GM03348 (cell line): ENCODE results near the gene CTTNBP2NL.
"Not testable (repeated sequence)": the region's sequence is repeated elsewhere in the genome, so short reads cannot be mapped to it uniquely, and the experiment has no call there.

Experiments used
- DNase-seq: peaks from one replicate; pipeline ENCODE4 v3.0.0; 2012; ENCODE audit warnings: low spot score

CTTNBP2NL gene

DNA sequence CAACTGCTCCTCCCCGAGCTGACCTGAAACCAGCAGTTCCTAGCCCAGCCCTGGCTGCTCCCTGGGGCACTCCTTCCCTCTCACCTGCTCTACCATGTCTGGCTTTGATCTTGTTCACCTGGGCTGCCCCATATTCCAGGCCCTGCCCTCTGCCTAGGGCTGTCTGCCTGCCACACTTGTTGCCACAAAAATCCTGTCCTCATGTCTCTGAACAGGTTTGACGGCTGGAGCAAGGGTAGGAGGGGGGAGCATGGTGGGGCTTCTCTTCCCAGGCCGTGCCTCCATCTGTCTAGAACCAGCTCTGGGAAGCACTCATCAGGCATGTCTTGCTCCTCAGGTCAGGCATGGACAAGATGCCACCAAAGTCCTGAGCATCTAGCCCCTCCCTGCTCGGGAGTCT, 68.5 kb downstream of the CTTNBP2NL start:
- DNase-seq = no peak

DNA sequence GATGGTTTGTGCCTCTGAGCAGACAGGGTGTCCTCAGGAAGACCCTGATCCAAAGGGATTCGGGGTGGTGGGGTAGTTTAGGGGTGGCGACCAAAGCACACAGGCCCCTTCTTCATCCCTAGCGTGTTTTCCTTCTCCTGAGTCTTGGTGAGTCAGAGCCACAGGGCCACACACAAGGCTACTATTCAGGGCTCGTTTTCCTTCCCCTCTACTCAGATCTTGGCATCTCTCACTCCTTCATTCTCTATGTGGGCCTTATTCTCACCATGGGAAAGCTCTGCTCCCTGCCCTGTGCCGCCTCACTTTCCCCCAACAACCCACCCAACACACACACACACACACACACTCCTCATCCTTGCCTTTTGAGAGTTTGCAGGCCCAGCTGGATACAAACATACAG, 69.1 kb downstream of the CTTNBP2NL start:
- peak; percentile 39 for DNase-seq

DNA sequence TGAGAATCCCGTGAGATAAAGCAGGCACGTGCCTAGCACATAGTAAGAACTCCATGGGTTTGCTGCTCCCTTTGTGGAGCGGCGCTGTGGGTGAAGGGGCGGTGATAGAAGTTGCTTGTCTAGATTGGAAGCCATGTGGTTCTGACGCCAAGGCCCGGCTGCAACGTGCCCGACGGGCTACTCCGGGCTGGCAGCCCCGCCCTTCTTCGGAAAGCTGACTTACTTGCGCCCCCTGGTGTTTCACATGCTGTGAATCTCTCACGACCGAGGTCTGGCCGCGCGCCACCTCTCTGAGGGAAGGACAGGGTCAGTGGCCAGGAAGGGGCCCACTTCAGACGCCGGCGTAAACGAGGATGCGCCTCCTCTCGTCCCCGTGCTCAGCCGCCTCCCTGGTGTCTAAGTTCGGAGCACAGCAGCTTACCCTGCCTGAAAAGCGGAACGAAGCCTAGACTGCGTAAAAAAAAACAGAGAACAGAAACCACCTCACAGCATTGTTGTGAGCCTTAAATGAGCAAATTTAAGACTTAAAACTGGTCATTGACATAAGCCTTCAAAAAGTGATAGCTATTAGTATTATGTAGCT, 70.2 kb downstream of the CTTNBP2NL start:
- DNase-seq = peak; percentile 94

DNA sequence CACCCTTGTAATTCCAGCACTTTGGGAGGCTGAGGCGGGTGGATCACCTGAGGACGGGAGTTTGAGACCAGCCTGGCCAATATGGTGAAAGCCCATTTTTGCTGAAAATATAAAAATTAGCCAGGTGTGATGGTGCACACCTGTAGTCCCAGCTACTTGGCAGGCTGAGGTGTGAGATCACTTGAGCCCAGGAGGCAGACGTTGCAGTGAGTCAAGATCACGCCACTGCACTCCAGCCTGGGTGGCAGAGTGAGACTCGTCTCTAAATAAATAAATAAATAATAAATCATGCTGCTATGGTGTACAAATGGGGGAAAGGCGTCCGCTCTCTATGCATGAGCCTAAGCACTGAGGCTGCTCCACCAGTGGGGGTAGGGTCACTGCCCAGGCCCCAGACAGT, 74.3 kb downstream of the CTTNBP2NL start:
- not testable (repeated sequence) for DNase-seq

DNA sequence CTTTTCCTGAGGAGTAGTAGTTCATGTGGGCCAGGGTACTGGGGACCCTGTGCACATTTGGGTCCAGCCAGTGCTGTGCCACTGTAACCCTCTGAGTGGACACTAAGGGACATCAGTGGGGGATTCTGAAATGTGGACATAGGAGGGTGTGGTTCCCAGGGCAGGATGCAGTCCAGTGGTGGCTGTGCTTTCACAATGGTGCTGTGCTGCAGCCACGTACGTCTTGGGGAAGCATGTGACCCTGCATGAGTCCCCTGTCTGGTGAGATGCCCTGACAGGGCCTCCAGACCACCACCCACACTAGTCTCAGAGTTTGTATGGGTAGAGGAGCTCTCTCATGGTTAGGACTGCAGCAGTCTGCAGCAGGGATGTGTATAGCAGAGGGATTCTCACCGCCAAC, 75.0 kb downstream of the CTTNBP2NL start:
- DNase-seq = no peak

DNA sequence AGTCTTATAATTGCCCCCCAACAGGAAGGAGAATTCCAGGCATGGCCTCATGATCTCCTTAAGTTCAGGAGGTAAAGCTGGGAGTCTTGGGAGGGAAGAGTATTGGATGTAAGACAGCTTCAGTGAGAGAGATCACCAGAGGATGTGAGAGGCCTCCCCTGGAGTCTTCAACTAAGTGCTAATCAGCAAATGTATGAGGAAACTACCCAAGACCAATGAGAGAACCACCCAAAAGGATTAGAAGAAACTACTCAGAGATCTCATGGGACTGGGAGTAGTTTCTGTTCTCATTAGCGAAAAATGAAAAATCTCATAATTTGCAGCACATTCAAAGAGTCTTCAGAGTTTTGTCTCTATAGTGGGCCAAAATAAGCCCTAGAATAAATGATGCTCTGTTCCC, 76.1 kb downstream of the CTTNBP2NL start:
- no peak for DNase-seq

DNA sequence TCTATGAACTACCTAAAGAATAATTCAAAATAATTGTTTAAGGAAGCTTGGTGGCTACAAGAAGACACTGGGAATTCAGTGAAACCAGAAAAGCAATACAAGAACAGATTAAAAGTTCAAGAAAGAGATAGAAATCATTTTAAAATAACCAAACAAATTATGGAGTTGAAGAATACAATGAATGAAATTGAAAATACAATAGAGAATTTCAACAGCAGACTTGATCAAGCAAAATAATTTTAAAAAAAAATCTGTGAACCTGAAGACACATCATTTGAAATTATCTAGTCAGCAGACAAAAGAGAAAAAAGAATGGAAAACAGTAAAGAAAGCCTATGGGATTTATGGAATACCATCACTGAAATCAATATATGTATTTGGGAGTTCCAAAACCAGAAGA, 81.5 kb downstream of the CTTNBP2NL start:
- no peak for DNase-seq

DNA sequence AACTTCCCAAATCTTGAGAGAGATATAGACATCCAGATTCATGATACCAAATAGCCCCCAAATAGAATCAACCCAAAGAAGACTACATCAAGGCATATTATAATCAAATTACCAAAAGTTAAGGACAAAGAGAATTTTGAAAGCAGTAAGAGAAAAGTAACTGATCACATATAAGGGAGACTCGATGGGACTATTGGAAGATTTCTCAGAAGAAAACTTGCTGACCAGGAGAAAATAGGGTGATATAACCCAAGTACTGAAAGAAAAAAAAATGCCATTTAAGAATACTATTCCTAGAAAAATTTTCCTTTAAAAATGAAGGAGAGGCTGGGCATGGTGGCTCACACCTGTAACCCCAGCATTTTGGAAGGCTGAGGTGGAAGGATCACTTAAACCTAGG, 82.3 kb downstream of the CTTNBP2NL start:
- DNase-seq = no peak

DNA sequence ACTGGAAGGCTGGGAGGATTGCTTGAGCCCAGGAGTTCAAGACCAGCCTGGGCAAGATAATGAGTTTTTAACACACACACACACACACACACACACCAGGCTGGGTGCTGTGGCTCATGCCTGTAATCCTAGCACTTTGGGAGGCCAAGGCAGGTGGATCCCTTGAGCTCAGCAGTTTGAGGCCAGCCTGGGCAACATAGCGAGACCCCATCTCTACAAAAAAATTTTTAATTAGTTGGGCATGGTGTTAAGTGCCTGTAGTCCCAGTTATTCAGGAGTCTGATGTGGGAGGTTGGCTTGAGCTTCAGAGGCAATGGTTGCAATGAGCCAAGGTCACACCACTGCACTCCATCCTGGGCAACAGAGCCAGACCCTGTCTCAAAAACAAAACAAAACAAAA, 90.0 kb downstream of the CTTNBP2NL start:
- DNase-seq = not testable (repeated sequence)

DNA sequence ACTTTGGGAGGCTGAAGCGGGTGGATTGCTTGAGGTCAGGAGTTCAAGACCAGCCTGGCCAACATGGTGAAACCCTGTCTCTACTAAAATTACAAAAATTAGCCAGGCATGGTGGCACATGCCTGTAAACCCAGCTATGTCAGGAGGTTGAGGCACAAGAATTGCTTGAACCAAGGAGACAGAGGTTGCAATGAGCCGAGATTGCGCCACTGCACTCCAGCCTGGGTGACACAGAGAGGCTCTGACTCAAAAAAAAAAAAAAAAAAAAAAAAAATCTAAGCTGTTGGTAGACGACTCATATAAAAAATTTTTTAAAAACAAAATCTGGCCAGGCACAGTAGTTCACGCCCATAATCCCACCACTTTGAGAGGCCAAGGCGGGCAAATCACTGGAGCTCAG, 91.7 kb downstream of the CTTNBP2NL start:
- DNase-seq = not testable (repeated sequence)

DNA sequence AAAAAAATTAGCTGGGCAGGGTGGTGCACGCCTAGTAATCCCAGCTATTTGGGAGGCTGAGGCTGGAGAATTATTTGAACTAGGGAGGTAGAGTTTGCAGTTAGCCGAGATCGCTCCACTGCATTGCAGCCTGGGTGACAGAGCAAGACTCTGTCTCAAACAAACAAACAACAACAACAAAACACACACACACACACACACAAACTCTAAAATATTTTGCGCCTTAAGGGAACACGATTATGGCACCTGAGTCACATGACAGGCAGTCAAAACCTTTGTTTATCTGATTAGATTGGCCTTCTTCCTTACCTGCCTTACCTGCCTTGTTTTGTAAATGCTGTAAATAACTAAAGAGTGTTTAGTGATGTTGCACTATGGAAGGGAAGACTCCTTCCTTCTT, 92.1 kb downstream of the CTTNBP2NL start:
- DNase-seq = no peak

DNA sequence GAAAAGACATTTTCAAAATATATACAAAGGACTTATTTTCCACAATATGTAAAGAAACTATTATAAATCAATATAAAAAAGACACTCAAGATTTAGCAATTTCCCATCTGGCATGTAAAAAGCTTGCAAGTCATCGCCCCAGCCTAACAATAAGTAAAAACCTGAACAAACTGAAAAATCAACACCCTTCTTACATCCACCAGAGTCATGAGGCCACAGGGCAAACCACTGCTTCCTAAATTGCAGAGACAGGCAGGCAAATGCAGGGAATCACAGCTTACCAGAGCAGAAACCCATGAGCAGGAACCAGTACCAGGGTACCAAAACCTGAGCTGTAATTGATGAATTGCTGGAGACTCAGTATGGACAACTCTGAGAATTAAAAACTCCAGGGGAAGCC, 96.1 kb downstream of the CTTNBP2NL start:
- no peak for DNase-seq

DNA sequence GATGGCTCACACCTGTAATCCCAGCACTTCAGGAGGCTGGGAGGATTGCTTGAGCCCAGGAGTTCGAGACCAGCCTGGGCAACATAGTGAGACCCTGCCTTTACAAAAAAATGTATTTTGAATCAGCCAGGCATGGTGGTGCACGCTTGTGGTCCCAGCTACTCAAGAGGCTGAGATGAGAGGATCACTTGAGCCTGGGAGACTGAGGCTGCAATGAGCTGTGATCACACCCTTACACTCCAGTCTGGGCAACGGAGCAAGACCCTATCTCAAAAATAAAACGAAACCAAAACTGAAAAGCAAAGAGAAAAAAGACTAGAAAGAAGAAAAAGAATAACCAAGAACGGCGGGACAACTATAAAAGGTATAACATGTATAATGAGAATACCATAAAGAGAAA, 97.3 kb downstream of the CTTNBP2NL start:
- no peak for DNase-seq

DNA sequence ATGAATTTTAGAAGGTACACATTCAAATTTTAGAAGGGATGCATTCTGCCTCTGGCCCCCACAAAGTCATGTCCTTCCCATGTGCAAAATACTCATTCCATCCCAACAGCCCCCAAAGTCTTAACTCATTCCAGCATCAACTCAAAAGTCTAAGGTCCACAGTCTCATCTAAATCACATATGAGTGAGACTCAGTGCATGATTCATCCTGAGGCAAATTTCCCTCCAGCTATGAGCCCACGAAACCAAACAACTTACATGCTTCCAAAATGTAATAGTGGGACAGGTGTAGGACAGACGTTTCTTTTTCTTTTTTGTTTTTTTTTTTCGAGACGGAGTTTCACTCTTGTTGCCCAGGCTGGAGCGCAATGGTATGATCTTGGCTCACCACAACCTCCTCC, 100.3 kb downstream of the CTTNBP2NL start:
- no peak for DNase-seq

DNA sequence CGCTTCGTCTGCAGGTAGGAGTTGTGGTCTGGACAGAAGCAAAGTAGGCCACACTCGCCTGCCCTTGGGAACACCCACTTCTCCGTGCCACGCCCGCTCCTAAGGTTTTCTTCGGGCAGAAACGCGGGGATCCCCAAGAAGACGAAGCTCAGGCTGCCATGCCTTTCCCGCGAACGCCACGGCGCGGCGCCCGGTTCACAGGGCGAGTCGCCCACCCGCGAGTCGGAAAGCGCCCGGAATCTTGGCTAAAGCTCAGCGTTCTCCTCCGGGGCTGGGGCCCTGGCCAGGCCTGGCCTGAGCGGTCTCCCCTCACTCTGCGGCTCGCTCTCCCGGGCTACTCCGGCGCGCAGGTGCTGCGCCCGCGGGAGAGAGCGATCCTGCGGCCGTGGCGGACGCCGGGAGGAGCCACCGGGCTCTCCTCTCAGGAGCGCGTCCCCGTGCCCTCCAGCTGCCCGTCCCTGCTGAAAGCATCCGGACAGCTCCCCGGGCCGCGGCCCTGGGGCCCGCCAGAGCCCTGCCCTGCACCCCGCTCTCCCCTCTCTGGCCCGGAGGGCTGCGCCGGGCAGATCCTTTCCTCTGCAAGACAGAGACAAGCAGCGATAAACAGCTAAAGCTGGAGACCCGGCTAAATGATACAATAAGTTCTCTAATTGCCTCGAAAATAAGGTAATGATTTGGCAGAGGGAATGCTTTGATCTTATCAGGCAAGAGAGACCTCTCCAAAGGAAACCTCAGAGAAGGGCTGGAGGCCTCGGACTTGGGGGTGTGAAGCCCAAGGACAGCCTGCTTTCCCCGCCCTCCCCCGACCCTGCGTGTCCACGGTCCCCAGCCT, 106.0 kb downstream of the CTTNBP2NL start:
- DNase-seq = peak; percentile 86

DNA sequence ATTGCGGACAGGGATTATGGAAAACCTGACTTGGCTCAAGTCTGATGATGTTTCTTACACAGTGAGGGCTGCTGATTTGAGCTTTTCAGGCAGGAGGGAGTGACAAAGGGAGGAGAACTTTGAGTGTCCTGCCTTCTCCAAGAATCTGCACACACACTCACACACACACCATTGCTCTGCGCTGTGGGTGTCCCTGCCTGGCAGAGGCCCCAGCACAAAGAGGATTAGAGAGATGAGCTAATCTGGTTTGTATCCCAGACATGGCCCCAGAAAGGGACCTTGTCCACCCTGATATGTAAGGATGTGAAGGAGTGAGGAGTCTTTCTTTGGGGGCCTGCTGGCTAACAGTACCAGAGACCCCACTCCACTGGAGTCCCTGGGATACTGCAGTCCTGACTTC, 106.8 kb downstream of the CTTNBP2NL start:
- DNase-seq = peak; percentile 58

DNA sequence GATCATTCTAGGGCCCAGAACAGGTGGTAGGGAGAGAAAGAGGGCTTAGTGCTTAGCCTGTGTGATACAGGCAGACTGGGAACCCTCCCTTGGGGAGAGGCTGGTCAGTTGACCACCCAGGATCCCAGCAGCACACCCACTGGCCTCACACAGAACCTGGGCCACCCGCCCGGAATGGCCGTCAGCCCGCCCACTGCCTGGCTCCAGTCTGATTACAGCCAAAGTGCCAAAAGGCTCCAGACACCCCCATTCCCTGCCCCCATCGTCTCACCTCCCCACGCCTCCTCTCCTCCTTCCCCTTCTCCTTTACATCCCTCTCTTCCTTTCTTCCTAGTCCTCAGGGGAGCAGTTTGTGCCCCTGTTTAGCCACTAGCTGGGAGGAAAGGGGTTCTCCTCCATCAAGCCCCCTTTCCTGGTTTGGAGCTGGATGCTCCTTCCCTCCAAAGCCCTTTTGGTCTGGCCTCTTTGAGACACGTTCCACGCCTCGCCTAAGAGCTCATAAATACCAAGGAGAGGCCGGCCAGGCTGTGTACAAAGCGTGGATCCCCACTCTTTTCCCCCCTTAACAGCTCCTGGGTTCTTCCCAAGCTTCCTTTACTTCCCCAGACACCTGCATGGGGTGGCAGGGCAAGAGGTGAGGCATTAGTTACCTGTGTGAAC, 108.1 kb downstream of the CTTNBP2NL start:
- no peak for DNase-seq

DNA sequence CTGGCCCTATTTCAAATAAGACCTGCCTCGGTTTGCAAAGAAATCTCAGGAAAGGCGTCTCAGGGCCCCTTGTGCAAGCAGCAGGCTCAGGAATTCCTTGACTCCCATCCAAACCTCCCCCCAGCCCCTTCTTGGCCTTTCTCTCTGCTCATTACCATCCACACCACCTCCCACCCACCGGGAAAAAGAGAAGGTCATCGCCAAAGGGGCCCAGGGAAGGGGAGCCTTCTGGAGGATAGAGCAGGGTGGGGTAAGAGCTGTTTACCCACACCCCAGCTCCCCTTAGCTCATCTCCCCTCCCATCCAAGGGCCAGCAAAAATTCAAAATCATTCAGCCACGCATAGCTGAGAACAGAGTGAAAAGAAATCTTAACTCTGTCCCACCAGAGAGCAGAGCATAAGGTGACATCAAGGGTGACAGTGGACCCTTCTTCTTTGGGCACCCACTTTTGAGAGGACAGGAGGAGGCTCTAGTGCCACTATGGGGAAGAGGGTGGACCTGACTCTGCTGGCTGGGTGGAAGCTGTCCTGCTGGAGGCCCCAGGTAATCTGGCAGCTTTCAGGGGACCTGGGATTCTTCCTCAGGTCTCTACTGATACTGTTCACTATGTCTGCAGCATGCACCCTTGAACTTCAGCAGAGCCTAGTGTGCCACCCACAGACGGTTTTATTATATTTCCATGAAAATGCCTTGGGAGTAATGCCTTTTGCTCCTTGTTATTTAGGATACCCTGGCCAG, 108.8 kb downstream of the CTTNBP2NL start:
- no peak for DNase-seq

DNA sequence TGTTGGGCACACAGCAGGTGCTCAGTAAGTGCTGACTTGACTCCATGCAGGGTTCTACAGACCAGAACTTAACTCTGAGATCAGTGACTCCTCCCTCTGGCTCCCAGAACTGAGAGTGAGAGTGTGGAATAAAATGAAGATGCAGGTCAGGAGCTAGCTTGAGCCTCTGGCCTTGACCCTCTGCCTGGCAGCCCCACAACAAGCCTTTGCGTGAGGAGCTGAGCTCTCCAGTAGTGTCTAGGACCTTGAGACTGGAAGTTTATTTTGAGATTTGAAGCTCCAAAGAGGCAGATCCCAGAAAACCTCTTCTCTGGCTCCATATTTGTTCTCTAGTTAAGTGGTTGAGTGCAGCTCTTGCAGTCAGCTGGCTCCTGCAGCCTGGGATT, 109.4 kb downstream of the CTTNBP2NL start:
- no peak for DNase-seq

DNA sequence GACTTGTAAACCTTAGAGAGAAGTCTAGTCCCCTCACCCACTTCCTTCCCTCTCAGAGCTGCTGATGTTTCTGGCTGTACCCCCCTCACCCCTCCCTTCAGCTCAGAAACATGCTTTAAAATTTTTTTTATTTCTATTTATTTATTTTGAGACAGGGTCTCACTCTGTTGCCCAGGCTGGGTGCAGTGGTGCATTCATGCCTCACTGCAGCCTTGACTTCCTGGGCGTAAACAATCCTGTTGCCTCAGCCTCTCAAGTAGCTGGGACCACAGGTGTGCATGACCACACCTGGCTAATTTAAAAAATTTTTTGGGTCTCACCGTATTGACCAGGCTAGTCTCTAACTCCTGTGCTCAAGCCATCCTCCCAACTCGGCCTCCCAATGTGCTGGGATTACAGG, 109.9 kb downstream of the CTTNBP2NL start:
- no peak for DNase-seq

DNA sequence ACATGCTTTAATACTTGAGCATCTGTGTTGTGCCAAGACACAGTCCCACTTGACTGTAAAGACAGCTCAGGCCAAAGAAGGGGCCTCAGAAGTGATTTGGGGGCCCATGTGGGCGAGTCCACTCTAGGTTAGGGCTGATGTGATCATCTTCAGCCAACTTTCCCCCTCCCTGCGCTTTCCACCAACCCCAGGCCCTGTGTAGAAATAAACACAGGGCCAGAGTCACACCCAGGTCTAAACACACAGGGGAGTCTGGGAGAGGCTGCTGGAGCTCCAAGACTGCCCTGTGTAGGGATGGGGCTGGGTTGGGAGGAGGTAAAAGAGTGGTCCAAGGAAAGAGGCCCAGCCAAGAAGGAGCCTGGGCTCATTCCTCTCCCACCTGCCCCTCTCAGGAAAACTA, 110.3 kb downstream of the CTTNBP2NL start:
- DNase-seq = no peak

DNA sequence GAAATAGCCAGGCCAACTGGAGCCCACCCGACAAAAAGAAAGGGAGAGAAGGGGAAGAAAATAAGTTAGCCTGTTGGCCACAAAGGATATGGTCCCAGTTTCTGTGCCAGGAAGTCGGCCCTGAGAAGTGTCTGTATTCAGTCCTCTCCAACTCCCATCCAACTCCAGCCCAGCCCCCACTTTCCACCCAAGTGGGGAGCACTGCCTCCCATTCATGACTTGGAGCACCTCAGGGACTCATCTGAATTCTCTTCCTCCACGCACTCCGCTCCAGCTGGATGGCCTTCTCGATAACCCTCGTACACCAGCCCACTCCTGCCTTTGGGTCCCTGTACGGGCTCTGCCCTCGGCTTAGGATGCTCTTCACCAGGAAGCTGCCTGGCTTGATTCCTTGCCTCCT, 110.7 kb downstream of the CTTNBP2NL start:
- no peak for DNase-seq

DNA sequence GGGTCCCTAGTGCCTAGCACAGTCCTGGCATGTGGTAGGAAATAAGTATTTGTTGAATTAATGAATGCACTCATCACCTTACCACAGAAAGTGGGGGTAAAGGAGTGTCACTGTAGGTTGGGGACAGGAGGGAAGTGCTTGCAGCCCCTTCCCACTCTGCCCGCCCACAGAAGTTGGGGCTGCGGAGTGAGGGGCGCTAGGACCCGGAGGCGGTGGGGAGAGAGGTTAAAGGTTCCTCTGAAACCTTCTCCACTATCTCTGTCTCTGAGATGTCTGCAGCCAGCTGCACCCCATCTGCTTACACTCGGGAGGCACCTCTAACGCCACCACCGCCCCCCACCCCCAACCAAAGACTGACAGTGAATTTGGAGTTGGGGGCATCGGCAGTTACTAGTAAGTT, 111.3 kb downstream of the CTTNBP2NL start:
- no peak for DNase-seq
